ENCODE data around the gene MAP3K4. TPM values are rescaled to one million over a fixed set of nuclear protein-coding genes. Genes with fewer than 3 reads are reported as not detected.
"Not testable (repeated sequence)": the region's sequence is repeated elsewhere in the genome, so short reads cannot be mapped to it uniquely, and the experiment has no call there.

The MAP3K4 gene
- total RNA-seq, 1 donor from 2014 or later = 41.2 TPM

DNA sequence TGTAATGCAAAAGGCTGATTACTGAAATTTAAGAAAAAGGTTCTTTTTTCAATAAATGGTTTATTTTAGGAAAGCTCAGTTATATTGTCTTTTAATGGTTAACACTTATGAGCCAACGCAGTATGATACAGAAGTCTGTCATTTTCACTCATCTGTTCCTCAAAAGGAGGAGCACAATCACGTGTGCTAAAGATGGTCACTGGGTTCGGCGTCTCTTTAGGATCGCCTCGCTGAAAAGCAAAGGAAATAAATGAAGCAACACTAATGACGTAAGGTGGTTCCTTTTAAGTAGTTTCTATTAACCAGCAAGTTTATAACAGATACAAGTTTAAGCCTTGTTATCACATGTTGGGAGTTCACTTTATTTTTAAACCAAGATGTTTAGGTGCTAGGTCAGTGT is 125.7 kb downstream of the MAP3K4 start:
- Mint-ChIP-seq H3K9me3 (ENCODE audit: unreplicated experiment) (no peaks in the 10 kb centered on the region), H3K36me3 (ENCODE audit: low read depth, unreplicated experiment) (peaks cover 52% of the 10 kb centered on the region), H3K27me3 (ENCODE audit: unreplicated experiment) (no peaks in the 10 kb centered on the region), H3K27ac (ENCODE audit: unreplicated experiment) (no peak overlapping the region), H3K4me3 (ENCODE audit: unreplicated experiment) (peak overlapping the region; percentile 10), H3K4me1 (ENCODE audit: unreplicated experiment) (peaks cover 3% of the 10 kb centered on the region)
- no peak for DNase-seq (ENCODE audit: low spot score)
- TF ChIP-seq, protein P1, sequence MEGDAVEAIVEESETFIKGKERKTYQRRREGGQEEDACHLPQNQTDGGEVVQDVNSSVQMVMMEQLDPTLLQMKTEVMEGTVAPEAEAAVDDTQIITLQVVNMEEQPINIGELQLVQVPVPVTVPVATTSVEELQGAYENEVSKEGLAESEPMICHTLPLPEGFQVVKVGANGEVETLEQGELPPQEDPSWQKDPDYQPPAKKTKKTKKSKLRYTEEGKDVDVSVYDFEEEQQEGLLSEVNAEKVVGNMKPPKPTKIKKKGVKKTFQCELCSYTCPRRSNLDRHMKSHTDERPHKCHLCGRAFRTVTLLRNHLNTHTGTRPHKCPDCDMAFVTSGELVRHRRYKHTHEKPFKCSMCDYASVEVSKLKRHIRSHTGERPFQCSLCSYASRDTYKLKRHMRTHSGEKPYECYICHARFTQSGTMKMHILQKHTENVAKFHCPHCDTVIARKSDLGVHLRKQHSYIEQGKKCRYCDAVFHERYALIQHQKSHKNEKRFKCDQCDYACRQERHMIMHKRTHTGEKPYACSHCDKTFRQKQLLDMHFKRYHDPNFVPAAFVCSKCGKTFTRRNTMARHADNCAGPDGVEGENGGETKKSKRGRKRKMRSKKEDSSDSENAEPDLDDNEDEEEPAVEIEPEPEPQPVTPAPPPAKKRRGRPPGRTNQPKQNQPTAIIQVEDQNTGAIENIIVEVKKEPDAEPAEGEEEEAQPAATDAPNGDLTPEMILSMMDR (IDR thresholded peaks at IDR 0.05; ENCODE audit: unreplicated experiment) = no peak

DNA sequence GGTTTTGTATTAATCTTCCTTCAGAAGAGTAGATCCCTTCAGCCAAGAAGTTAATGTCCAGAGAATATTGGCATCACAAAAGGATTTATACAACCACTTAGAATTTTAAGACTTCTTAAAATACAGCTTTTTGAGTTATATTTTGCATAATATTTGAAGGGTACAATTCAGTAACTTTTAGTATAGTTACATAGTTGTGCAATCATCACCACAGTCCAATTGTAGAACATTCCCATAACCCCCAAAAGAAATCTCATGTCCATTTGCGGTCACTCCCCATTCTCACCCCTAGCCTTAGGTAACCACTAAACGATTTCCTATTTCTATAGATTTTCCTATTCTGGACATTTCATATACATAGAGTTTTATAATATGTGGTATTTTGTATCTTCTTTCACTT is 126.4 kb downstream of the MAP3K4 start:
- TF ChIP-seq, protein P1 (IDR thresholded peaks at IDR 0.05; ENCODE audit: unreplicated experiment) = no peak
- Mint-ChIP-seq H3K9me3 (ENCODE audit: unreplicated experiment) (no peaks in the 10 kb centered on the region), H3K36me3 (ENCODE audit: low read depth, unreplicated experiment) (peaks cover 56% of the 10 kb centered on the region)

DNA sequence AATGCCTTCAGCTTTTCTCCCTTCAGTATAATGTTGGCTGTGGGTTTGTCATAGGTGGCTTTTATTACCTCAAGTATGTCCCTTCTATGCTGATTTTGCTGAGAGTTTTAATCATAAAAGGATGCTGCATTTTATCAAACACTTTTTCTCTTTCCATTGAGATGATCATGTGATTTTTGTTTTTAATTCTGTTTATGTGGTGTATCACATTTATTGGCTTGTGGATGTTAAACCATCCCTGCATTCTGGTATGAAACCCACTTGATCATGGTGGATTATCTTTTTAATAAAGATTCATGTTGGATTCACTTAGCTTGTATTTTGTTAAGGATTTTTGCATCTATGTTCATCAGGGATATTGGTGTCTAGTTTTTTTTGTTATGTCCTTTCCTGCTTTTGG is 131.8 kb downstream of the MAP3K4 start:
- H3K4me3 Mint-ChIP-seq (ENCODE audit: unreplicated experiment); H3K27me3 Mint-ChIP-seq (ENCODE audit: unreplicated experiment); H3K27ac Mint-ChIP-seq (ENCODE audit: unreplicated experiment); H3K4me1 Mint-ChIP-seq (ENCODE audit: unreplicated experiment); DNase-seq (ENCODE audit: low spot score): not testable (repeated sequence)
- peaks cover 72% of the 10 kb centered on the region for H3K36me3 Mint-ChIP-seq (ENCODE audit: low read depth, unreplicated experiment)
- peaks cover 15% of the 10 kb centered on the region for H3K9me3 Mint-ChIP-seq (ENCODE audit: unreplicated experiment)

More for the DNA sequence above, 126.4 kb downstream of the MAP3K4 start:
- H3K27me3 Mint-ChIP-seq (ENCODE audit: unreplicated experiment) = no peaks in the 10 kb centered on the region
- H3K4me3 Mint-ChIP-seq (ENCODE audit: unreplicated experiment) = no peak overlapping the region
- no peak overlapping the region for H3K27ac Mint-ChIP-seq (ENCODE audit: unreplicated experiment)
- H3K4me1 Mint-ChIP-seq (ENCODE audit: unreplicated experiment) = peaks cover 3% of the 10 kb centered on the region
- no peak for DNase-seq (ENCODE audit: low spot score)

DNA sequence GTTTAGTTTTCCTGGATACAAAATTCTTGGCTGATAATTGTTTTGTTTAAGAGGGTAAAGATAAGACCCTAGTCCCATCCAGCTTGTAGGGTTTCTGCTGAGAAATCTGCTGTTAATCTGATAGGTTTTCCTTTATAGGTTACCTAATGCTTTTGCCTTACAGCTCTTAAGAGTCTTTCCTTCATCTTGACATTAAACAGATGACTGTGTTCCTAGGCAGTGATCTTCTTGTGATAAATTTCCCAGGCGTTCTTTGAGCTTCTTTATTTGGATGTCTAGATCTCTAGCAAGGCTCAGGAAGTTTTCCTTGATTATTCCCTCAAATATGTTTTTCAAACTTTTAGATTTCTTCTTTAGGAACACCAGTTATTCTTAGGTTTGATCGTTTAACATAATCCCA is 134.0 kb downstream of the MAP3K4 start:
- Mint-ChIP-seq H3K4me1 (ENCODE audit: unreplicated experiment) (no peaks in the 10 kb centered on the region), H3K27me3 (ENCODE audit: unreplicated experiment) (peaks cover 2% of the 10 kb centered on the region), H3K36me3 (ENCODE audit: low read depth, unreplicated experiment) (peaks cover 81% of the 10 kb centered on the region), H3K27ac (ENCODE audit: unreplicated experiment) (no peak overlapping the region), H3K9me3 (ENCODE audit: unreplicated experiment) (peaks cover 15% of the 10 kb centered on the region), H3K4me3 (ENCODE audit: unreplicated experiment) (no peak overlapping the region)
- TF ChIP-seq, protein P1 (IDR thresholded peaks at IDR 0.05; ENCODE audit: unreplicated experiment) = no peak
- no peak for DNase-seq (ENCODE audit: low spot score)

DNA sequence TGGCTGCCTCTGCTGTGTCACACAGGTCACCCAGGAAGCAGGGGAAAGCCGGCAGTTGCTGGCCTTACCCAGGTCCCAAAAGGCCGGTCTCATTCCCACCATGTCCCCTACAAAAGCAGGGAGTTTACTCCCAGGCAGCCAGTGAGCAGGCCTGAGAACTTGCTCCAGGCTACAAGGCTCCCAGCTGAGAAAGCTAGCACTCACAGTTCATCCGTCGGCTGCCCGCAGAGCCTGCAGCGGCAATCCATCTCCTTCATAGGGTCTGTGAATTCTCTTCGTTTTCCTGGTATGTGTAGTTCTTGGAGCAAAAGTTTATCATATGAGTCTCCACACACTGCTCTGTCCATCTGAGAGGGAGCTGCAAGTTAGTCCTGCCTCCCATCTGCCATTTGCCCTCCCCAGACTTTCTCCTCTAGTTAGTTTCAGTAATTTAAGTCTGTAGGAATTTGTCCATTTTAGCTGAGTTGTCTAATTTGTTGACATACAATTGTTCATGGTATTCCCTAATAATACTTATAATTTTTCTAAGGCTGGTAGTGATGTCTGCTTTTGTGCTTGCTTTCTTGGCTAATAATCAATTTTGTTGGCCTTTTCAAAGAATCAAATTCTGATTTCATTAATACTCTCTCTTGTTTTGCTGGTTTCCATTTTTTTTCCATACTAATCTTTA is 135.6 kb downstream of the MAP3K4 start:
- no peaks in the 10 kb centered on the region for H3K4me1 Mint-ChIP-seq (ENCODE audit: unreplicated experiment)
- peak overlapping the region; percentile 78 for H3K4me3 Mint-ChIP-seq (ENCODE audit: unreplicated experiment)
- peaks cover 2% of the 10 kb centered on the region for H3K27me3 Mint-ChIP-seq (ENCODE audit: unreplicated experiment)
- DNase-seq (ENCODE audit: low spot score) = no peak
- no peak overlapping the region for H3K27ac Mint-ChIP-seq (ENCODE audit: unreplicated experiment)
- H3K36me3 Mint-ChIP-seq (ENCODE audit: low read depth, unreplicated experiment) = peaks cover 69% of the 10 kb centered on the region
- TF ChIP-seq, protein P1 (IDR thresholded peaks at IDR 0.05; ENCODE audit: unreplicated experiment) = no peak
- H3K9me3 Mint-ChIP-seq (ENCODE audit: unreplicated experiment) = peaks cover 15% of the 10 kb centered on the region
